Activated T-cell treated with anti-CD3 and anti-CD28 coated beads, Interleukin-2, amount 50 U/mL, for 48 hours (primary cell): ENCODE data around the gene FAM25A.
A peak's percentile ranks its signal among the peaks of the same experiment; 100 is the strongest.
"Not testable (repeated sequence)": the region's sequence is repeated elsewhere in the genome, so short reads cannot be mapped to it uniquely, and the experiment has no call there.

Source experiments
- DNase-seq, 2 experiments: peaks; one replicate each; pipeline ENCODE4 v3.0.0-alpha.2; 2020

FAM25A gene

DNA sequence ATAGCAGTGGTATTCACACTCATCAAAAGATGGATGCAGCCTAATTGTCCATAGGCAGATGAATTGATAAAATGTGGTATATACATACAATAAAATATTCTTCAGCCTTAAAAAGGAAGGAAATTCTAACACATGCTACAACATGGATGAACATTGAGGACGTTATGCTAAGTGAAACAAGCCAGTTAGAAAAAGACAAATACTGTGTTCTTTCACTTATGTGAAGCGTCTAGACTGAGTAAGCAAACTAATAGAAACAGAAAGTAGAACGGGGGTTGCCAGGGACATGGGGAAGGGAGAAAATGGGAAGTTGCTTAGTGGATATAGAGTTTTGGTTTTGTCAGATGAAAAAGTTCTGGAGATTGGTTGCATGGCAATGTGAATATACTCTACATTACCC lies 6.6 kb upstream of the FAM25A start:
- DNase-seq, result not testable (repeated sequence)

DNA sequence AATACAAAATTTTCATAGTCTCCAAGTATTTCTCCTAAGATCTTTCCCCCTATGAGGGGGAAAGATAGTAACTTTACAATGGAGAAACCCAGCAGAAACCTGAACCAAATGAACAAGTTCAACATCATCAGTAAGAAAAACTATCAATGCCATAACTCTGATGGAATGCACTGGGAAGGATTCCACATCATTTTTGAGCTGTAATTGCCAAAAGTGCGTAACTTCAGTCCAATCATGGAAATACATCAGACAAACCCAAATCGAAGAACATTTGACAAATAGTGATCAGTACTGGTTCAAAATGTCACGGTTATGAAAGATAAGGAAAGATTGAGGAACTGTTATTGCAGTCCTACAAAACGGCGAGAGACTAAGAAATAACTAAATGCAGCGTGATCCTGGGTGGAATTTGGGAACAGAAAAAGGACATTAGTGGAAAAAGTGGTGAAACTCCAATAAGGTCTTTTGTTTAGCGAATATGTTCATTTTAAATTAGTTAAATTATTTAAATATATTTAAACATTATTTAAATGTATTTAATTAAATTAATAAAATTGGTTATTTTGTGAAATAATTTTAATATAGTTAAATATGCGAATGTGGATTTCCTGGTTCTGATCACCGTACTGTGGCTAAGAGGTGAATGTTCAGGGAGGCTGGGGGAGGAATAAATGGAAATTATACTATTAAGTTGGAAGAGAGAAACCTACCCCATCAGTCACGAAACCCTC lies 4.9 kb upstream of the FAM25A start:
- not testable (repeated sequence) for DNase-seq

DNA sequence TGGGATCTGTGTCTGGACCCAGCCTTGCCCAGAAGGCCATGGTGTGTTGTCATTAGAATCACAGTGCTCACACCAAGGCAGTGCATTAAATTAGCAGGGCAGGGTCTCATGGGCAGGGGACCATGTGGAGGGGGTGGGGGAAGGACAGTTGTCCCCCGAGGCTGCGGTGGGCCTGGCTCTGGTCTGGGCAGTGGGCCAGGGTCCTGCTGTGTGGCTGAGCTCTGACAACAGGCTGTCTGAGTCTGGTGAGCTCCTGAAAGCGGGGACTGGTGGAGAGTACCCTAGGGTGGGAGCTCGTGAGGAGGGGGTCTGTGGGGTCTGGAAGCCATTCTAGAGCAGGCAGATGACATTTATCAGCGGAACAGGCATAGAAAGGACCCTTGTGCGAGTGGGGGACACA lies 2.0 kb upstream of the FAM25A start:
- not testable (repeated sequence) for DNase-seq

DNA sequence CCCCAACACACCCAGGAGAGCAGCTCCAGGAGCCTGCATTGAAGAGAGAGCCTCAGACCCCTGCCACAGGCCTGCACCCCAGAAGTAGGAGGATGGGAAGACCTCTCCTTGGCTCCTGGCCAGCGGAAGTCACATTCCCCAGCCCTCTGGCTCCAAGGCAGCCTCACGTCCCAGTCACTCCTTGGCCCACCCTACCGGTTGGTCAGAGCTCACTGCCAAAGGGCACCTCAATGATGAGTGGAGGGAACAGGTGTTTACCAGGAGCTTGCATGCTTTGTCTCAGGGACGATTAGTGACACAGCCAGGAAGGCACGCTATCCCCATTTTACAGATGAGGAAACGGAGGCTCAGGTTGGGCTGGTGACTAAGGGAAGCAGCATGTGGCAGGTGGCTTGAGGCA lies 1.0 kb upstream of the FAM25A start:
- DNase-seq, result not testable (repeated sequence)

DNA sequence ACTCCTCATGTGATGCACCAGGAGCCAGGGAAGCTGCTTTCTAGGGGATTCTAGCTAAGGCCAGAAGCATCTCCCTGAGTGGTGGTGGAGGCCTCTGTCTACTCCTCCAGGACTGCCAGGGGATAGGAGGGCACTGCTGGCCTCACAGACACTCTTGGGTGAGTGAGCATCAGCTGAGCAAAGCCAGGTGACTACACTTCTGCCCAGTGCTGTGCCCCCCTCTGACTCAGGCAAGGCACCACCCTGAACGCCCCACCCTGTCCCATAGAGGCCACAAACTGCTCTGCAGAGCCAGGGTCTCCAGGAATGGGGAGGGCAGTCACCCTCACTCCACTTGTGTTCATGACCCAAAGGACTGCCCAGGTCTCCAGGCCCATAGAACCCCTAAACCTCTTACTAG lies 590 bp upstream of the FAM25A start:
- not testable (repeated sequence) for DNase-seq

DNA sequence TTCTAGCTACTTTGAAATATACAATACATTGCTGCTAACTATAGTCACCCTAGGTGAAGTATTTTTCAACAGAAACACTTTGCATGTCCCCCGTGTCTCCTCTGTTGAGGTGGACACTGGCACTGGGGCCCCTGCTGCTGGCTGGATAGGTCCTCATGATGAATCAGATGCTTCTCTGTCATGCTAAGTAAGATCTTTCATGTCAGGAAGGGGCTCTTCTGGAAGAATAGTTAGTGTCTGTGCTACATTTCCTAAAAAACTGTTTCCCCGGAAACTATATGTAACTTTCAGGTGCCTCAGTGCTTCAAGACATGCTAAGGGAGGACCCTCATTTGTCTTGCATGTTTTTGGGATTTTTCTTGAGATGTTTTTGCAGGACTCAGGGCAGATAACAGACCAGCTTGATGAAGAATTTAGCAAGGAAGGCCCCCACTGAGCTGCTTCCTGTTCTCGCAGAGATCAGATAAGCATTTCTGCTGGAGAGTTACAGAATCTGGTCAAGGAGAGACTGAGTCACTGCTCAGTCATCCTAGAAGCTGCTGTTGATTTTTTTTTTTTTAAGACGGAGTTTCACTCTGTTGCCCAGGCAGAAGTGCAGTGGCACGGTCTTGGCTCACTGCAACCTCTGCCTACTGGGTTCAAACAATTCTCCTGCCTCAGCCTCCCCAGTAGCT lies 5.3 kb downstream of the FAM25A start:
- DNase-seq, result peak; percentile 29 to 43

DNA sequence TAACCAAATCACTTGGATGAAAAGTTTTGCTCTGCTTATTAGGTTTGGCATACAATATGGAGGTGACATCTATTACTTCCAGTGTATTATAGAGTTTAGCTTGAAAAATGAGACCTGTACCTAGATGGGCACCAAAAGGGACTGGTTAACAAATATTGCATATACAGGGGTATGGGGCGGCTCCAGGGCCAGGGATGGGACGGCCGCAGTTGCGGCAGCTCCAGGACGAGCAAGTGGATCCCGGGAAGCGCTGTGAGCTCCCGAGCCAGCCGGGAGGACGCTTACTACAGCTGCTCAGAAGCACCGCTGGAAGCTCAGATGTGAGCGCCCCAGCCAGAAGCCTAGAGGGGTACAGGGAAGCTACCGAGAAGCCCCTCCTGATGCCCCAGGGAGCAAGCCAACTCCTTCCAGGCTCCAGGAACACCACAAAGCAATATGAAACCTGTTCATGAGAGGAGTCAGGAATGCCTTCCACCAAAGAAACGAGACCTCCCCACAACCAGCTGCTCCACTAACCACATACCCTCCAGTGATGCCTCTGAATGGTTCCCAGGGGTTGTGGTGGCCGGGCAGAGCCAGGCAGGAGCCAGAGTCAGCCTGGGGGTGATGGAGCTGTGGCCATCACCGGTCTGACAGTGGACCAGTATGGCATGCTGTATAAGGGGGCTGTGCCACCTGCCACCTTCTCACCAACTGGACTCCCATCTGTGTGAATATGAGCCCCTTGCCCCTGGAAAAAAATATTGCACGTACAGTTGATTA lies 6.8 kb downstream of the FAM25A start:
- DNase-seq, result not testable (repeated sequence)

DNA sequence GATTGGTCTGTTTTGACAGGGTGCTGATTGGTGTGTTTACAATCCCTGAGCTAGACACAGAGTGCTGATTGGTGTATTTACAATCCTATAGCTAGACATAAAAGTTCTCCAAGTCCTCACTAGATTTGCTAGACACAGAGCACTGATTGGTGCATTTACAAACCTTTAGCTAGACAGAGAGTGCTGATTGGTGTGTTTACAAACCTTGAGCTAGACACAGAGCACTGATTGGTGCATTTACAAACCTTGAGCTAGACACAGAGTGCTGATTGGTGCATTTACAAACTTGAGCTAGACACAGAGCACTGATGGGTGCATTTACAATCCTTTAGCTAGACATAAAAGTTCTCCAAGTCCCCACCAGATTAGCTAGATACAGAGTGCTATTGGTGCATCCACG lies 10.3 kb downstream of the FAM25A start:
- not testable (repeated sequence) for DNase-seq

DNA sequence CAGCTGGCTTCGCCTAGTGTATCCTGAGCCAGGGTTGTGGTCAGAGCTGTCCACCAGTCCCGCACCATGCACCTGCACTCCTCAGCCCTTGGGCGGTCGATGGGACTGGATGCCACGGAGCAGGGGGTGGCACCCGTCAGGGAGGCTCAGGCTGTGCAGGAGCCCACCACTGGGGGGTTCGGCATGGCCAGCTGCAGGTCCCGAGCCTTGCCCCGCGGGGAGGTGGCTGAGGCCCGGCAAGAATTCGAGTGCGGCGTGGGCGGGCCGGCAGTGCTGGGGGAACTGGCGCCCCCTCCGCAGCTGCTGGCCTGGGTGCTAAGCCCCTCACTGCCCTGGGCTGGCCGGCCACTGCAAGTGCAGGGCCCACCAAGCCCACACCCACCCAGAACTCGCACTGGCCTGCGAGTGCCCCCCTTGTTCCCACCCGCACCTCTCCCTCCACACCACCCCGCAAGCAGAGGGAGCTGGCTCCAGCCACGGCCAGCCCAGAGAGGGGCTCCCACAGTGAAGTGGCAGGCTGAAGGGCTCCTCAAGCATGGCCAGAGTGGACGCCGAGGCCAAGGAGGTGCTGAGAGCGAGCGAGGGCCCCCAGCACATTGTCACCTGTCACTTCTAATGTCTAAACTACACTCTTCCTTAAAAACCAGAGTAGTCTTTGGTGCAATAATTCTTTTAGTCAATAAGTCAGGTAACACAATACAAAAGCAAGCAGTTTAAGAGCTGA lies 11.0 kb downstream of the FAM25A start:
- DNase-seq, result no peak

DNA sequence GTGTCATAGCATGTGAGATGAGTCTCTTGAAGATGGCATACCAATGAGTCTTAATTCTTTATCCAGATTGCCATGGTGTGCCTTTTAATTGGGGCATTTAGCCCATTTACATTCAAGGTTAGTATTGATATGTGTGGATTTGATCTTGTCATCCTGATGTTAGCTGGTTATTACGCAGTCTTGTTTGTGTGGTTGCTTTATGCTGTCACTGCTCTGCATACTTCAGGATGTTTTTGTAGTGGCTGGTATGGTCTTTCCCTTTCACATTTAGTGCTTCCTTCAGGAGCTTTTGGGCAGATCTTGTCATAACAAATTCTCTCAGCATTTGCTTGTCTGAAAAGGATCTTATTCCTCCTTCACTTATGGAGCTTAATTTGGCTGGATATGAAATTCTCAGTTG lies 16.5 kb downstream of the FAM25A start:
- no peak for DNase-seq

DNA sequence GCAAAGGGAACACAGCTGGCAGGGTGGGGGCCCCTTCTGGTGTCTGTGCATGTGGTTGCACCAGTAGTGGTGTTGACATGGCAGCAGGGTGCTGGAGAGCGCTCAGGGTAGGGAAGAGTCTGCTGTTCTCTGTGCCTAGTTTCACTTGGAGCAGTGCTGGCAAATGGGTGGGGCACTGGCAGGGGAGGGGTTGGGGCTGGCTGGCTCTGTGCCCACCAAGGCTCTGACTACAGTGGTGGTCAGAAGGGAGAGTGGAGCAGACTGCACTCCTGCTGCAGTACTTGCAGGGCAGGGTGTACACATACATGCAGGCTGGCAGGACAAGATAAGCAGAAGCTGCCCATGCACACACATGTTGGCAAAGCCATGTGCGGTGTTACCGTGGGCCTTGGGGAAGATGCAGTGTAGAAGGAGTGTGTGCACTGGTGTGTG lies 18.2 kb downstream of the FAM25A start:
- DNase-seq, result no peak

DNA sequence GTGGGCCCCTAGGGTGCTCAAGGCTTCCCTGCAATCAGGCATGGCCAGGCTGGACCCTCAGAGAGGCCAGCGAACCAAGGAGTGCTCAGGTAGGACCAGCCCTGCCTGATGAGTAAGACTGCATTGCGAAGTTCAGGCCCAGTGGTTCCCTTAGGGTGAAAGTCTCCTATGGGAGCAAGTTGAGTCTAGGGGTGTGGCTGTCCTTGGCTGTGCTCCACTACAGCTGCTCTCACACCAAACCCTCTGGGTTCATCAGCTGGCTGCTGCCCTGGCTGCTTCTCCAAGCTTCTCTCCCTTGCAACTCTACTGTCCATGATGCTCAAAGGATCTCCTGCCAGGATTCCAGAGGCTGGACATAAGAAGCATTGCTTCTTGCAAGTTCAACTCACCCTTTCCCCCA lies 18.7 kb downstream of the FAM25A start:
- DNase-seq, result no peak

DNA sequence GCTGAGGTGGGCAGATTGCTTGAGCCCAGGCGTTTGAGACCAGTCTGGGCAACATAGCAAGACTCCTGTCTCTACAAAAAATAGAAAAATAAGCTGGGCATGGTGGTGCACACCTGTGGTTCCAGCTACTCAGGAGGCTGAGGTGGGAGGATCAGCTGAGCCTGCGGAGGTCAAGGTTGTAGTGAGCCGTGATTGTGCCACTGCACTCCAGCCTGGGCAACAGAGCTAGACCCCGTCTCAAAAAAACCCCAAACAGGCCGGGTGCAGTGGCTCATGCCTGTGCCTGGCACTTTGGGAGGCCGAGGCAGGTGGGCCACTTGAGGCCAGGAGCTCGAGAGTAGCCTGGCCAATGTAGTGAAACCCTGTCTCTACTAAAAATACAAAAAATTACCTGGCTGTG lies 23.5 kb downstream of the FAM25A start:
- not testable (repeated sequence) for DNase-seq

DNA sequence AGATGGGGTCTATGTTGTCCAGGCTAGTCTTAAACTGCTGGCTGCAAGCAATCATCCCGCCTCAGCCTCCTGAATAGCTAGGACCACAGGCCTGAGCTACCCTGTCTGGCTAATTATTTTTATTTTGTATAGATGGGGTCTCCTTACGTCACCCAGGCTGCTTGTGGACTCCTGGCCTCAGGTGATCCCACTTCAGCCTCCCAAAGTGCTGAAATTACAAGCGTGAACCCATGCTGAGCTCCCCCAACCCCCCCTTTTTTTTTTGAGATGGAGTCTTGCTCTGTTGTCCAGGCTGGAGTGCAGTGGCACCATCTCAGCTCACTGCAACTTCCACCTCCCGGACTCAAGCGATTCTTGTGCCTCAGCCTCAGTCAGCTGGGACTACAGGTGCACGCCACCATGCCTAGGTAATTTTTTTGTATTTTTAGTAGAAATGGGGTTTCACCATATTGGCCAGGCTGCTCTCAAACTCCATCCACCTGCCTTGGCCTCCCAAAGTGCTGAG lies 25.4 kb downstream of the FAM25A start:
- DNase-seq, result no peak

DNA sequence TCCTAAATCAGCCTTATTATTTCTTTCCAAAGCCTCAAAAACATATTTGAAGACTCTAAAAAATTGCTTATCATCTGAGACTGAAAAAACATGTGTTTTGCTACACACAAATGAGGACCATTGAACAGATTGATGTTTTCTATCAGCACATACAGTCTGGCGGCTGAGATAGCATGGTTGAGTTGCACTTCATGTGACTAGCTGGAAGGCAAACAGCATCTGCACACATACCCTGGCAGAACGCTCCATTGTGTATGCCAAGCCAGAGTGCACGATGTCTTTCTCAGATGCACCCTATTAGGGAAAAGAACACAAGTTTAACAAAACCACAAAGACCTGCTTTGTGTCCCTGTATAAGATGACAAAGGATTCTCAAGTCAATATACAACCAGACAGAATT lies 33.0 kb downstream of the FAM25A start:
- DNase-seq, result no peak

DNA sequence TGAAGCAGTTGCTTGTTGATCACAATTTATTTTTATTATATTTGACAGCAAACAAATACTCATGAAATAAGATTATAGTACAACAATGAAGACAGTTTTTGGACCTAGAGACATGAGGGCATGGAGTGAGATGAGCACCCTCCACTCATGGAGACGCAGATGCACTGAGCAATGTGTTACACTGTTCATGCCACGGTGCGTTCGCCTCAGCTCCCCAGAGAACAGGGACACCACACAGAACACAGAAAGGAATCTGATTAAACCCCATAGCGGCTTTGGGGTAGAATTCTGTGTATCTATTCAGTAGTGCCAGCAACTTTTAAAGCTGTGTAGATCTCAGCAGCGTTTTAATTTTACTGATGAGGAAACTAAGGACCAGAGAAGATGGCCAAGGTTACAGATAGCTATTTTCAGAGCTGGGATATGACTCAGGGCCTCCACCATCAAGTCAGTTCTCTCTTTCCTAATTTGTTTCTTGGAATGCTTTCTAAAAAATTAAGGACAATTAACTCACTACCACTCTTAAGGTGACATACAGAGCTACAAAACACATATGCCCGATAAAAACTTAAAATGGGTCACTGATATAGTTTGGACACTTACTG lies 33.6 kb downstream of the FAM25A start:
- DNase-seq, result no peak

DNA sequence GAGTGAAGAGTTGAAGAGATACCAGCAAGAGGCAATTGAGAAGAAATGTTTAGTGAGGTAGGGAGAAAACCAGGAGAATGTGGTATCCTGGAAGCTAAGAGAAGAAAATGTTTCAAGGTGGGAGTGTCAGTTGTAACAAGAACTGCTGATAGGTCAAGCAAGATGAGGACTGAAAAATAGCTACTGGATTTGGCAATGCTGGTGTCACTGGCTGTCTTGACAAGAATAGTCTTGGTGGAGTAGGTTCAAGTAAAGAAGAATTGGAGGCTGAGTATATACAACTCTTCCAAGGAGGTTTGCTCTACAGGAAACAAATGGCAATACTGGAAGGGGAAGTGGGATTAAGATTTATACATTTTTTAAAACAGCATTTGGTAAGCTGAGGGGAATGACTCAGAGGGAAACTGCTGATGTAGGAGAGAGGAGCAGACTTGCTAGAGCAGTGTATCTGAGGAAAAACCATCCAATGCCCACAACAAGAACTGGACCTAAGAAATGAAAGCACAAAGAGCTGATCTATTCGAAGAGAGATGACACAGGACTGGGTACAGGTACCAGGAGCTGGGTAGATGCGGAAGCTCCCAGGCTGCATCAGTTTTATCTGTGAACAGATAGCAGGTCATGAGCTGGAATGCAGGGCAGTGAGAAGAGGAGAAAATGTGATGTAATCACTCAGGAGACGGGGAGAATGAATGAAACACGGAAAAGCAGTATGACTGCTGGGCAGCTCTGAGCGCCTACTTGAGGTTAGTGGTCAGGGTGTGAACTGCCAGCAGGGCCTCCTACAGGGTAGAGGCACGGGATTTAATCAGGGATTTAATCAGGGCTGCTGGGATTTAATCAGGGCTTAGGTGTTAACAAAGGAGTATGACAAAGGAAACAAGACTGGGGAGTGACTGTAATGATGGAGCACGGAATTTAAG lies 34.5 kb downstream of the FAM25A start:
- DNase-seq, result no peak

DNA sequence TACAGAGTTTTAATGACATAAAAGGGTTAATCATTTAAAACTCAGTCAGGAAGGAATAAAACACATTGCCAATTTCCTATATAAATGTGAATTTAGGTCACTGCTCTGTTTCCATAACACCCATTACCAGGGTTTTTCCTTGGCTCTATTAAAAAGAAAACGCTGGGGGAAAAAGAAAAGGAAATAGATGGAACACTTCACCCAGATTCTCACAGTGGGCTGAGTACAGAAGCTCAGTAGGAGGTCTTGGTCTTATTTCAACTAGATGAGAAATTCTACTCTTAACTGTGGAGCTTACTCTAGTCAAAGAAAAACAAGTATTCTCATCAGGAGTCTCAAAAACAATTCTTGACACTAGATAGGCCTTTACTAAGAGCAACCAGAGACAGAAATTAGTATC lies 38.1 kb downstream of the FAM25A start:
- no peak for DNase-seq

DNA sequence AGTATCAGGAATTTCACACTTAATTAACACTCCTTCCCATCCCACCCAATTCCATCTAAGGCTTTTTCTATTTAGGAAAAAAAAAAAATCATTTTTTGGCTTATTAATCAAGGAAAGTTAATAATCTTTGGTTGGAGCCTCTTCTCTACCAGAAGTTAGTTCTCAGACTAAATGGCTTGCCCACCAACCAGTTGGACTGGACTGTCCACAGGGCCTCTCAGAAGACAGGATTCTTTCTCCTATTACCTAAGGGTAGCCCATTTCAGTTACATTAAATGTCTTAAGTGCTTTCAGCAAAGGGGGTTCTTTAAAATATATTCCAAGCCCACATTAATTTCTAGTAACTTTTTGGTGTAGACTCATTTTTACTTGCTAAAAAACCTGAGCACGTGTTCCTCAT lies 39.3 kb downstream of the FAM25A start:
- DNase-seq, result no peak

DNA sequence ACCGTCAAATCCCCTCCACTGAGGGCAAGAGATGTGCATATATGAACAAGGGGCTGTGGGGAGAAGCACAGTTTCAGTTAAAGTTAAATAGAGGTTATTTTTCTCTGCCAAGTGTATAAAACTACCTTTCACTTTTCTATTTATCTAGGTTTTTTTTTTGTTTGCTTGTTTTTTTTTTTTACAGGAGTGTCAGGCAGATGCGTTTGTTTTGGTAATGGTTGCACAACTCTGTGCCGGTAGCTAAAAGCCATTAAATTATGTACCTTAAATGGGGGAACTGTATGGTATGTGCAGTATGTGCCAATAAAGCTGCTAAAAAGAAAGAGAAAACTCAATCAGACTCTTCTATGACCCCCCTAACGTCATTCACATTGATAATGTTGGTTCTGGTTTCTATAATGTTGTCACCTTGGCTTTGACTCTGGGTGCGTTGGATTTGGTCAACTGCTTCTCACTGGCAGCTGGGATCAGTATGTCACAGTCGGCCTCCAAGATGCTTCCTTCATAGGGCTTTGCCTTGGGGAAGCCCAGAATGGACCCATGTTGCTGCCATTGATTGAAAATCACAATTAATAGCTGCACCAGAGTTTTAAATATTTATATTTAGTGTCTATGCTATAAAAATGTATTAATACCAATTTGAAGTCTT lies 40.3 kb downstream of the FAM25A start:
- no peak for DNase-seq

DNA sequence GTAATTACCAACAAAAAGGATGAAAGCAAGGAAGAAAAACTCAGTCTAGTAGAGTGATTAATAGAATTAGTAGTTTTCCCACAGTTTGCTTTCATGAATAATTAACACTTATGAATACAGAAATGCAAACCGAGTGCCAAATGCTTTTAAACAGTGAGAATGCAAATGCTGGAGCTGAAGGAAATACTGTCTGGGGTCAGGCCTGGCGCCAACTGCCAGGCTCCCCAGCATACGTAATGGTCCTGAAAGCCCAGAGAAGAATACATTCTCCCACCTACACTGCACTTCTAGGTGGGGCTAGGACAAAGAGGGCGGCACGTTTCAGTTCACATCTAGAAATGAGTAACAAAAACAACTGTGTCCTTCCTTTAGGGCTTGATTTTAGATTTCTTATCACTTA lies 44.6 kb downstream of the FAM25A start:
- DNase-seq, result no peak
